ENCODE measurements around the gene ZNF330. TPM values are rescaled to one million over a fixed set of nuclear protein-coding genes. Genes with fewer than 3 reads are reported as not detected.
"Not testable (repeated sequence)": the region's sequence is repeated elsewhere in the genome, so short reads cannot be mapped to it uniquely, and the experiment has no call there.

Gene ZNF330
- polyA plus RNA-seq, 3 donors: 18.1 to 36.3 (median 32.7) TPM

DNA sequence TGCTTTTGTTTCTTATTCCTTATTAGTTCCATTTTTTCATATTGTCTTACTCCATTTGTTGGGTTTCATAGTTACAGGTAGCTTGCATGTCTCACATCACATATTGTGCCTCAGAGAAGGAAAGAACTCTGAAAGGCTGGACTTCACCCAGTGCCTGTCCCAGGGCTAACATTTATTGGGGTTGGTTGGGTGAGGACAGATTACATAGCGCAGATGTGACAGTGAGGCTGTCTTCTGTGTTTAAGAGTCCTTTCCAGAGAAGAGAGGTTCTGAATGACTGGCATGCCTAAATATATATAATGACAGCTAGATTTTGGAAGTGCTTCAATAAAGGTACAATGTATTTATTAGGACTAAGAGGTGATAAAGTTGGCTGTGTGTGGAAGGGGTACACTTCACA lies 2.7 kb downstream of the ZNF330 start:
- H3K27ac ChIP-seq (ENCODE audit: low read depth, low read length): no peak overlapping the region
- 97 to 100% (median 100%) methylated on average over 1 of the region's 1 CpG for WGBS, 3 donors

GRCh38 chr4:141227280-141227679 lies 6.6 kb downstream of the ZNF330 start:
- H3K27ac ChIP-seq (ENCODE audit: low read depth, low read length): not testable (repeated sequence)
- WGBS, 3 donors: 97 to 98% (median 97%) methylated on average over 5 of the region's 5 CpGs

- WGBS, 3 donors: 78 to 93% (median 92%) methylated on average over 5 of the region's 5 CpGs
- no peak overlapping the region for H3K27ac ChIP-seq (ENCODE audit: low read depth, low read length)
Measured at GRCh38 chr4:141229408-141230101, 8.9 kb downstream of the ZNF330 start.

DNA sequence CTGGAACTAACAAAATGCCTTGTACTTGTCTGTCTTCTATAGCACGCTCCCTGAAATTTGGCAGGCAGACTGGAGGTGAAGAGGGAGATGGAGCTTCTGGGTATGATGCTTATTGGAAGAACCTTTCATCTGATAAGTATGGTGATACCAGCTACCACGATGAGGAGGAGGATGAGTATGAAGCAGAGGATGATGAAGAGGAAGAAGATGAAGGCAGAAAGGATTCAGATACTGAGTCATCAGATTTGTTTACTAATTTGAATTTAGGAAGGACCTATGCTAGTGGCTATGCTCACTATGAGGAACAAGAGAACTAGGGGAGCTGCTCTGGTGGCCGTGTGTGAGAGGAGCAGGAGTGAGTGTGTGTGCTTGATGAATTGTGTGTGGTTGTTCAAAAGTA lies 13.0 kb downstream of the ZNF330 start:
- no peak overlapping the region for H3K27ac ChIP-seq (ENCODE audit: low read depth, low read length)
- 89 to 93% (median 91%) methylated on average over 3 of the region's 3 CpGs for WGBS, 3 donors

GRCh38 chr4:141238186-141238585 lies 17.5 kb downstream of the ZNF330 start:
- no peak overlapping the region for H3K27ac ChIP-seq (ENCODE audit: low read depth, low read length)
- WGBS, 3 donors: 65 to 70% (median 67%) methylated on average over 3 of the region's 3 CpGs

- H3K27ac ChIP-seq (ENCODE audit: low read depth, low read length): no peak overlapping the region
- WGBS, 3 donors: 63 to 79% (median 77%) methylated on average over 3 of the region's 3 CpGs
Measured at GRCh38 chr4:141240259-141240658, 19.6 kb downstream of the ZNF330 start.

DNA sequence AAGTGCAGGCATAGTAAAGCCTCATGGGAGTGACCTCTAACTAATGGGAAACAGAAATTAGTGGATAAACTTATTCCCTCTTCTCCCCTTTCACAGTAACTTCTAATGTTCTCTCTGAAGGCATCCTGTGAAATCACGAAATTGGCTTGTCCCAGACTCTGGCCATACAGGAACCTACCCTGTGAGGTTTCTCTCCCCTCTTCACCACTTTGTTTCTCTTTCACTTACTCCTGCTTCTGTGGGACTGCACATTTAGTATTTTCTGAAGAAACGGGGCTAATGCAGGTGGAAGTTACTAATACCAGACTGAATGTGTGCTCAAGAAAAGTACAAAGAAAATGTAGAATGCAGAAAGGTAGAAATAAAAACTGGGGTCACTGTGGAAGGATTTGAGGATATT lies 20.0 kb downstream of the ZNF330 start:
- WGBS, 3 donors: 70 to 78% (median 72%) methylated on average over 2 of the region's 2 CpGs
- H3K27ac ChIP-seq (ENCODE audit: low read depth, low read length): no peak overlapping the region

- 38 to 86% (median 81%) methylated on average over 1 of the region's 1 CpG for WGBS, 3 donors
- no peak overlapping the region for H3K27ac ChIP-seq (ENCODE audit: low read depth, low read length)
Measured at GRCh38 chr4:141241986-141242385, 21.3 kb downstream of the ZNF330 start.

DNA sequence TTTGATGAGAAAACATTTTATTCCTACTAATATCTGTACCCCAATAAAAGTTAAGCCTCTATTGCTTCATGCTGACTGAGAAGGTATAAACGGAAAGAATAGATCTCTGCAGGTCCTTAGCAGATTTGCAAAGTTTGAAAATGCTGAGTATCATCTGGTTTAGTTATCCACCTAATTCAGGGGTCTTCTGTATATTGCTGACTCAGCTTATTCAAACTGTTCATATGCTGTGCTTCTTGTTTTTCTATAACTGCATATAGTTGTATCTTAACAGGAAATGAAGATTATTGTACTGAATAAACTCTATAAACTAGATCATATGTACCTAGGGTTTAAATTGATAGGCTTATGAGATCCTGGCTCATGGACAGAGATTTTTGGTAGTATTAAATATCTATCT lies 23.7 kb downstream of the ZNF330 start:
- 79 to 91% (median 83%) methylated on average over 1 of the region's 1 CpG for WGBS, 3 donors
- H3K27ac ChIP-seq (ENCODE audit: low read depth, low read length): no peak overlapping the region

- WGBS, 3 donors: 23 to 66% (median 27%) methylated on average over 2 of the region's 2 CpGs
Measured at GRCh38 chr4:141246243-141246642, 25.5 kb downstream of the ZNF330 start.

GRCh38 chr4:141246683-141247429 lies 26.2 kb downstream of the ZNF330 start:
- H3K27ac ChIP-seq (ENCODE audit: low read depth, low read length): no peak overlapping the region
- WGBS, 3 donors: 62 to 70% (median 68%) methylated on average over 2 of the region's 2 CpGs

More at GRCh38 chr4:141246243-141246642, 25.5 kb downstream of the ZNF330 start:
- no peak overlapping the region for H3K27ac ChIP-seq (ENCODE audit: low read depth, low read length)

DNA sequence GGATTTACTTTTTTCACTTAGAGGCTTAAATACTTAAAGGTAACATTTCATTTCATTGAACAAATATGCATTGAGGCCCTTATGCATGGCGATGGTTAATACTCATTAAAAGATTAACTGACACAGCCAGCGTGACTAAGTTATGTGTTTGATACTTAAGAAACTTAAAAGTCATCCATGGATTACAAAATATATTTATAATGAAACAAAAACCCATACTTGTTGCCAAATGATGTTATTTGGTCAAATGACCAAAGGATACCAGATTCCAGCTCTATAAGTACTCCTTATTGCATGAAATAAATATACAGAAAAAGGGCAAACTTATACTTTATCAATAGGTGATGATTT lies 26.7 kb downstream of the ZNF330 start:
- 69 to 86% (median 79%) methylated on average over 2 of the region's 2 CpGs for WGBS, 3 donors
- no peak overlapping the region for H3K27ac ChIP-seq (ENCODE audit: low read depth, low read length)

DNA sequence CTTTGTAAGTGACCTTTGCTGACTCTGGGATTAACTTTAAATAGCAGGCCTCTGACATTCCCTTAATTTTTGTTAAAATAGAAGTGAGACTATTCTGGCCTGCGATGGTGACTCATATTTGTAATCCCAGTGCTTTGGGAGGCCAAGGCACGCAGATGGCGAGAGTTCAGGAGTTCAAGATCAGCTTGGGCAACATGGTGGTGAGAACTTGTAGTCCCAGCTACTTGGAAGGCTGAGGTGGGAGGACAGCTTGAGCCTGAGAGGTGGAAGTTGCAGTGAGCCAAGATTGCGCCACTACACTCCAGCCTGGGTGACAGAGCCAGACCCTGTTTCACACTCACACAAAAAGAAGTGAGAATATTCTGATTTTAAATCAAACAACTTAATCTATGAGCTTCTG lies 27.3 kb downstream of the ZNF330 start:
- WGBS, 3 donors: 79 to 85% (median 79%) methylated on average over 4 of the region's 4 CpGs
- H3K27ac ChIP-seq (ENCODE audit: low read depth, low read length): no peak overlapping the region

DNA sequence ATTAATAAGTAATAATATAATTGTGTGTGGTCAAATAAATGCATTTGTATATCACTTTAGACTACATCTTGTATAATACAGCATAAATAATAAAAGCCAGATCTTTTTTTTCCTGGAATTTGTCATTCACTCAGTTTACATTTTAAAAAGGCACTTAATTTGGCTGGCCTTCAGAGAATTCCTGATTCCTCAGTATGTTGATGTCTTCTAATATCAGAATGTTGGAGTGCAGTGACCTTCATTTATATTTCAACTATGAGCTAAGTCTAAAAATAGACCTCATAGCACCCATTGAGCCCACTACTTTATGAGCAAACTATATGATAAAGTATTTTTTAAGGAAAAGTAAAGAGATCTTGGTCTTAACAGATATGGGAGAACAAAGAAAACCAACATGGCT lies 27.8 kb downstream of the ZNF330 start:
- H3K27ac ChIP-seq (ENCODE audit: low read depth, low read length): no peak overlapping the region

- H3K27ac ChIP-seq (ENCODE audit: low read depth, low read length): no peak overlapping the region
Measured at GRCh38 chr4:141254326-141254725, 33.6 kb downstream of the ZNF330 start.

- whole genome bisulfite sequencing, 3 donors: 82 to 85% (median 85%) methylated on average over 2 of the region's 2 CpGs
- H3K27ac ChIP-seq (ENCODE audit: low read depth, low read length): no peak overlapping the region
Measured at GRCh38 chr4:141255016-141255415, 34.3 kb downstream of the ZNF330 start.

- no peak overlapping the region for H3K27ac ChIP-seq (ENCODE audit: low read depth, low read length)
Measured at GRCh38 chr4:141258558-141258957, 37.9 kb downstream of the ZNF330 start.

GRCh38 chr4:141275834-141276233 lies 55.1 kb downstream of the ZNF330 start:
- H3K27ac ChIP-seq (ENCODE audit: low read depth, low read length): no peak overlapping the region
- 50 to 91% (median 53%) methylated on average over 1 of the region's 1 CpG for WGBS, 3 donors

- H3K27ac ChIP-seq (ENCODE audit: low read depth, low read length): no peak overlapping the region
- 91 to 95% (median 94%) methylated on average over 2 of the region's 2 CpGs for WGBS, 3 donors
Measured at GRCh38 chr4:141283152-141283551, 62.5 kb downstream of the ZNF330 start.

- no peak overlapping the region for H3K27ac ChIP-seq (ENCODE audit: low read depth, low read length)
Measured at GRCh38 chr4:141283563-141283962, 62.9 kb downstream of the ZNF330 start.

More at GRCh38 chr4:141283563-141283962, 62.9 kb downstream of the ZNF330 start:
- 88 to 95% (median 91%) methylated on average over 2 of the region's 2 CpGs for WGBS, 3 donors

All from adipose tissue (tissue), 3 donors.